Activated T-cell treated with anti-CD3 and anti-CD28 coated beads, Interleukin-2, amount 50 U/mL, for 4 hours (primary cell): Measurements from ENCODE around the gene SLC22A15. TPM values are rescaled to one million over a fixed set of nuclear protein-coding genes. Genes with fewer than 3 reads are reported as not detected.
"Not testable (repeated sequence)": the region's sequence is repeated elsewhere in the genome, so short reads cannot be mapped to it uniquely, and the experiment has no call there.

ENCODE experiments used
- ATAC-seq, 2 donors: fragments of 200-7000 bp; cut with Tn5 transposase; one replicate each; pipeline ENCODE4 v1.10.0; 2021
- DNase-seq: peaks from one replicate; pipeline ENCODE4 v3.0.0-alpha.2; 2020
- H3K27me3 Mint-ChIP-seq: one replicate; pipeline ENCODE4 v1.8.0; 2021; ENCODE audit warnings: low read depth, mixed read lengths
- H3K36me3 Mint-ChIP-seq: one replicate; pipeline ENCODE4 v1.8.0; 2022; ENCODE audit warnings: mixed read lengths; ENCODE audit not compliant: insufficient read depth
- H3K4me1 Mint-ChIP-seq: one replicate; pipeline ENCODE4 v1.8.0; 2021; ENCODE audit warnings: low read depth, mixed read lengths
- H3K4me3 Mint-ChIP-seq: one replicate; pipeline ENCODE4 v1.8.0; 2021; ENCODE audit warnings: mild to moderate bottlenecking, moderate library complexity, mixed read lengths
- H3K9me3 Mint-ChIP-seq: one replicate; pipeline ENCODE4 v1.8.0; 2021; ENCODE audit warnings: mixed read lengths
- total RNA-seq, 3 donors: library from RNA; stranded (reverse); gene quantifications; one replicate each; pipeline ENCODE4 v1.2.1, GENCODE V29; 2021

SLC22A15 gene
- total RNA-seq, 3 donors from 2014 or later, result 0.05 to 0.55 (median 0.08) TPM

GRCh38 chr1:116036255-116036654, 59.9 kb downstream of the SLC22A15 start:
- Mint-ChIP-seq H3K4me3 (no peak overlapping the region), H3K27me3 (peaks cover 8% of the 10 kb centered on the region), H3K9me3 (no peaks in the 10 kb centered on the region), H3K36me3 (no peaks in the 10 kb centered on the region), H3K4me1 (no peaks in the 10 kb centered on the region)
- ATAC-seq, result no peak
- no peak for DNase-seq

GRCh38 chr1:116038679-116039078, 62.4 kb downstream of the SLC22A15 start:
- Mint-ChIP-seq H3K4me3 (no peak overlapping the region), H3K9me3 (no peaks in the 10 kb centered on the region), H3K4me1 (no peaks in the 10 kb centered on the region), H3K27me3 (peaks cover 6% of the 10 kb centered on the region), H3K36me3 (no peaks in the 10 kb centered on the region)
- ATAC-seq, result no peak
- no peak for DNase-seq

- DNase-seq, result no peak
- no peaks in the 10 kb centered on the region for H3K9me3 Mint-ChIP-seq
- no peak for ATAC-seq
- H3K4me3 Mint-ChIP-seq, result no peak overlapping the region
- peaks cover 16% of the 10 kb centered on the region for H3K27me3 Mint-ChIP-seq
- H3K4me1 Mint-ChIP-seq, result no peaks in the 10 kb centered on the region
- no peaks in the 10 kb centered on the region for H3K36me3 Mint-ChIP-seq
Measured at GRCh38 chr1:116044071-116044470, 67.8 kb downstream of the SLC22A15 start.

- not testable (repeated sequence) for H3K4me1 Mint-ChIP-seq, ATAC-seq, H3K36me3 Mint-ChIP-seq, DNase-seq, H3K9me3 Mint-ChIP-seq, H3K4me3 Mint-ChIP-seq
- H3K27me3 Mint-ChIP-seq, result peaks cover 18% of the 10 kb centered on the region
Measured at GRCh38 chr1:116046933-116047332, 70.6 kb downstream of the SLC22A15 start.

DNA sequence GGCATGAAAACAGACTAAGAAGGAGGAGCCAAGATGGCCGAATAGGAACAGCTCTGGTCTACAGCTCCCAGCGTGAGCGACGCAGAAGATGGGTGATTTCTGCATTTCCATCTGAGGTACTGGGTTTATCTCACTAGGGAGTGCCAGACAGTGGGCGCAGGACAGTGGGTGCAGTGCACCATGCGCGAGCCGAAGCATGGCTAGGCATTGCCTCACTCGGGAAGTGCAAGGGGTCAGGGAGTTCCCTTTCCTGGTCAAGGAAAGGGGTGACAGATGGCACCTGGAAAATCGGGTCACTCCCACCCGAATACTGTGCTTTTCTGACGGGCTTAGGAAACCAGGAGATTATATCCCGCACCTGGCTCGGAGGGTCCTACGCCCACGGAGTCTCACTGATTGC, 75.6 kb downstream of the SLC22A15 start:
- peaks cover 11% of the 10 kb centered on the region for H3K27me3 Mint-ChIP-seq
- H3K4me1 Mint-ChIP-seq, H3K36me3 Mint-ChIP-seq, DNase-seq, H3K9me3 Mint-ChIP-seq, ATAC-seq, H3K4me3 Mint-ChIP-seq: not testable (repeated sequence)

DNA sequence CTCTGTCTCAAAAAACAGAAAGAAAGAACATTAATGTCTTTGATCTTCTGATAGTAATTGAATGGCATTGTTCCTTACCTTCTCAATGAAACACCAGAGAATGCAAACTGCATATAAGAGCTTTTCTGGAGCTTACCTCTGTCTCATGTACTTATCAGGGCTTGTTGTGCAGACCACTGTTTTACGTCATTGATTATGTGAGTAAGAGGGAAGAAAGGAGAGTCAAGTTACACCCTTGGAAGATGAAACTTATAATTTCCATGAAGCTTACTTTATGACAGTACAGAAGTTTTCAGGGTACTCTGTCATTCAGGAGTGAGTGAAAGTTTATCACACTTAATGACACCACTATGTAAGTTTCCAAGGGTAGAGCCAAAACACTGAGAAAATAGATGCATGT, 85.9 kb downstream of the SLC22A15 start:
- ATAC-seq, result no peak
- Mint-ChIP-seq H3K36me3 (no peaks in the 10 kb centered on the region), H3K4me3 (no peak overlapping the region), H3K4me1 (no peaks in the 10 kb centered on the region), H3K27me3 (peaks cover 2% of the 10 kb centered on the region), H3K9me3 (peaks cover 9% of the 10 kb centered on the region)
- no peak for DNase-seq

DNA sequence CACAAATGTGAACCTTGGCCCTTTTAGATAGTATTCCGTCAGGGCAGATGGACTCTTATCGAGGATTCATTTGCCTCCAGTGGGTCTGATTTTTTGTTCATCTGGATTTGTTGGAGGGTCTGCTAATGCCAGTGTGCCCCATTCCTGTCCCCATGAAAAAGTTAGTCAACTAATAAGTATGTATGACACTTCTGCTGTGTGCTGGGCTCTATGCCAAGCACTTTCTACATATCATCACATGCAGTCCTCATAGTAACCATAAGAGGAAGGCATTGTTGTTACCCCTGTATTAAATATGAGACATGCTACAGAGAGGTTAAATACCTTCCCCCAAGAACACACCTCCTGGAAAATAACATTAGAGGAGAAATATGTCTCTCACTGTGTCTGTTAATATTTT, 88.3 kb downstream of the SLC22A15 start:
- ATAC-seq, result no peak
- Mint-ChIP-seq H3K9me3 (no peaks in the 10 kb centered on the region), H3K4me1 (no peaks in the 10 kb centered on the region), H3K4me3 (no peak overlapping the region), H3K36me3 (no peaks in the 10 kb centered on the region), H3K27me3 (peaks cover 11% of the 10 kb centered on the region)
- DNase-seq, result no peak

DNA sequence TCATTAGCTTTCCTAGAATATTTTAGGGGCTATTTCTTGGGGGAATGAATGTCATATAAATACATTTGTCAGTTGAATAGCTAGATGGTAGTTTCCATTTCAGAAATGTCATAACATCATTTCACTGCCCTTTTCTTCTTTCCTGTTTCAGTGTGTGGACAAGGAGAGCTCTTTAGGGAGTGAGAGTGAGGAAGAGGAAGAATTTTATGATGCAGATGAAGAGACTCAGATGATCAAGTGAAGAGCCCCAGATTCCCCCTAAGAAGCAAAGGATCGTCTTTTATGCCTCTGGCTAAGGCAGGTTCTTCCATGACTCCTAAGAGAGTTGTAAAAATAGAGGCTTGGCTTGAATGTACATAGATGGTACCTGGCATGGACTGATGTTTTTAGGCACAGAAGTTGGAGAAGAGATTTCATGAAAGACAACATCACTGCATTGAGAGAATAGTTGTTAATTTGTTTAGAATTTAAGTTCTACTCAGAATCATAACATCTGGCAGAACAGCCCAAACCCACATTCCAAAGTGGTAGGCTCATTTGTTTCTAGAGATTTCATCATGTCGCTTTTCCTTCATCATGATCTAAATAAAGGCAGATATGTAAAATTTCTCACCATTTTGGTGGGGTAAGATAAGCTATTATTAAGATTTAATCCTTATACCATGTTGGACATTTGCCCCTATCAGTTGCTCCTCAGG, 90.7 kb downstream of the SLC22A15 start:
- Mint-ChIP-seq H3K4me3 (no peak overlapping the region), H3K36me3 (no peaks in the 10 kb centered on the region), H3K9me3 (no peaks in the 10 kb centered on the region), H3K4me1 (no peaks in the 10 kb centered on the region), H3K27me3 (peaks cover 11% of the 10 kb centered on the region)
- ATAC-seq, result no peak
- DNase-seq, result no peak

- ATAC-seq (no peak), DNase-seq (no peak)
- no peaks in the 10 kb centered on the region for H3K4me1 Mint-ChIP-seq
- no peak overlapping the region for H3K4me3 Mint-ChIP-seq
- no peaks in the 10 kb centered on the region for H3K9me3 Mint-ChIP-seq
- H3K36me3 Mint-ChIP-seq, result no peaks in the 10 kb centered on the region
- peaks cover 11% of the 10 kb centered on the region for H3K27me3 Mint-ChIP-seq
Measured at GRCh38 chr1:116067566-116067890, 91.2 kb downstream of the SLC22A15 start.

- Mint-ChIP-seq H3K27me3 (peaks cover under 1% of the 10 kb centered on the region), H3K9me3 (no peaks in the 10 kb centered on the region), H3K36me3 (no peaks in the 10 kb centered on the region), H3K4me1 (no peaks in the 10 kb centered on the region), H3K4me3 (no peak overlapping the region)
- ATAC-seq (no peak), DNase-seq (no peak)
Measured at GRCh38 chr1:116075575-116075974, 99.3 kb downstream of the SLC22A15 start.

DNA sequence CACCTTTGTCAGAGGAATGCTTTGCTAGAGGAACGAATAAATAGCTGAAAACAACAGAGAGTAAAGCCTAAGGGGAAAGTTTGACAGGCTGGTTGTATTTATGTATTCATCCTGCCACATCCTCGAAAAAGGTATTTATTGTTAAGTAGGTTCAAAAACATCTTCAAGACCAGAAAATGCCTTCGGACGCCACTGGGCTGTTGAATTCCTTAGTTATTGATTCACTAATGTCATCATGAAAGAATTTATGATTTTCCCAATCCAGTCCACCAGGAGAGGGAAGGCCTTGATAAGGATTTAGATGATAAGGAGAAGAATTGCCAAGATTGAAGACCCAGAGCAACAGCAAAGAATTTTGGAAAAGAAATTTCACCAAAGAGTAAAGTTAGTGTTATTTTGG, 99.7 kb downstream of the SLC22A15 start:
- Mint-ChIP-seq H3K9me3 (no peaks in the 10 kb centered on the region), H3K27me3 (peaks cover 3% of the 10 kb centered on the region), H3K36me3 (no peaks in the 10 kb centered on the region), H3K4me3 (no peak overlapping the region), H3K4me1 (no peaks in the 10 kb centered on the region)
- no peak for DNase-seq
- ATAC-seq, result no peak

GRCh38 chr1:116076831-116077230, 100.5 kb downstream of the SLC22A15 start:
- DNase-seq (no peak), ATAC-seq (no peak)
- H3K4me1 Mint-ChIP-seq, result no peaks in the 10 kb centered on the region
- no peak overlapping the region for H3K4me3 Mint-ChIP-seq
- H3K27me3 Mint-ChIP-seq, result peaks cover 3% of the 10 kb centered on the region
- H3K9me3 Mint-ChIP-seq, result no peaks in the 10 kb centered on the region
- H3K36me3 Mint-ChIP-seq, result no peaks in the 10 kb centered on the region

DNA sequence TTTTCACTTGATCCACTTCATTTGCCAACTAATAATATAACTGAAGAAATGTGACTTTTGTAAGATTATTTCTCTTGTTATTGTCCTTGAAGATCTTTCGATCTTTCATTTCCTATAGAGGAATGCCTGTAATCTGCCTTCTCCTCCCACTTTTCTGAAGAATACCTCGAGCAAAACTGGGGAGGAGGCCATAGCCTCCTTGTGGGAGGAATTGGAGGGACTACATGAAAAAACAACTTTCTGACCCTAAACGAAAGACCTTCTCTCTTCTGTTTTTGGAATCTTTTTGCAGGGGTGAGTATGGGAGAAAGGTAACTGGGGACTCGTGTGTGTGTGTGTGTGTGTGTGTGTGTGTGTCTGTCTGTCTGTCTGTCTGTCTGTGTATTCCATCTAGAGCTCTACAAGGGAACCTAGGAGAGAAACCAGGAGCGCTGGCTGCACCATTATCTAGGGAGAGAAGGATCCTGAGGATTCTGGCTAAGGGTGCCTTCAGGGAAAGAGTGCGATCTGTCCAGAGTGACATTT, 102.4 kb downstream of the SLC22A15 start:
- no peaks in the 10 kb centered on the region for H3K4me1 Mint-ChIP-seq

DNA sequence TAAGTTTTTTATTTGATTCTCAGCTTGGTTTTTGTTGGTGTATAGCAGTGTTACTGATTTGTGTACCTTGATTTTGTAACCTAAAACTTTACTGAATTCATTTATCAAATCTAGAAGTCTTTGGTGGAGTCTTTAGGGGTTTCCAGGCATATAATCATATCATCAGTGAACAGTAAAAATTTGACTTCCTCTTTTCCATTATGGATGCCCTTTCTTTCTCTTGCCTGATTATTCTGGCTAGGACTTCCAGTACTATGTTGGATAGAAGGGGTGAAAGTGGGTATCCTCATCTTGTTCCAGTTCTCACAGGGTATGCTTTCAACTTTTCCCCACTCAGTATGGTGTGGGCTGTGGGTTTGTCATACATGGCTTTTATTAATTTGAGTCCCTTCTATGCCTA, 111.3 kb downstream of the SLC22A15 start:
- Mint-ChIP-seq H3K36me3 (peaks cover 7% of the 10 kb centered on the region), H3K4me3 (no peak overlapping the region), H3K27me3 (peaks cover 29% of the 10 kb centered on the region), H3K9me3 (peaks cover 25% of the 10 kb centered on the region), H3K4me1 (no peaks in the 10 kb centered on the region)
- ATAC-seq, result no peak
- no peak for DNase-seq

More for the DNA sequence above, 102.4 kb downstream of the SLC22A15 start:
- no peak overlapping the region for H3K4me3 Mint-ChIP-seq
- H3K36me3 Mint-ChIP-seq, result no peaks in the 10 kb centered on the region
- ATAC-seq, result no peak
- no peaks in the 10 kb centered on the region for H3K9me3 Mint-ChIP-seq
- peaks cover 4% of the 10 kb centered on the region for H3K27me3 Mint-ChIP-seq
- no peak for DNase-seq

DNA sequence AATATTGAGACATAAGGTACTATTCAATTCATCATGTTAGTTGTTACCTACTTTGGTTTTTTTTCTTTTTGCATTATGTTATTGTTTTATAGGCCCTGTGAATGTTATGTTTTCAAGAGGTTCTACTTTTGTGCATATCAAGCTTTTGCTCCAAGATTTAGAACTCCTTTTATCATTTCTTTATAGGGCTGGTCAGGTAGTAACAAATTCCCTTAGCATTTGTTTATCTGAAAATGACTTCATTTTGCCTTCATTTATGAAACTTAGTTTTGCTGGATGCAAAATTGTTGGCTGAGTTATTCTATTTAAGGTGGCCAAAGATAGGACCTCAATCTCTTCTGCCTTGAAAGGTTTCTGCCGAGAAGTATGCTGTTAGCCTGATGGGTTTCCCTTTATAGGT, 113.6 kb downstream of the SLC22A15 start:
- Mint-ChIP-seq H3K4me1 (no peaks in the 10 kb centered on the region), H3K36me3 (peaks cover 7% of the 10 kb centered on the region), H3K27me3 (peaks cover 38% of the 10 kb centered on the region), H3K4me3 (no peak overlapping the region), H3K9me3 (peaks cover 27% of the 10 kb centered on the region)
- DNase-seq (no peak), ATAC-seq (no peak)
